GM21576 (cell line): Measurements from ENCODE around the gene ZNF14.
"Not testable (repeated sequence)": the region's sequence is repeated elsewhere in the genome, so short reads cannot be mapped to it uniquely, and the experiment has no call there.

ENCODE experiments used
- ATAC-seq: cut with Tn5 transposase; IDR thresholded peaks from one replicate; pipeline ENCODE4 v1.9.1; 2021; ENCODE audit warnings: mild to moderate bottlenecking, moderate library complexity; ENCODE audit not compliant: unreplicated experiment

ZNF14 gene

DNA sequence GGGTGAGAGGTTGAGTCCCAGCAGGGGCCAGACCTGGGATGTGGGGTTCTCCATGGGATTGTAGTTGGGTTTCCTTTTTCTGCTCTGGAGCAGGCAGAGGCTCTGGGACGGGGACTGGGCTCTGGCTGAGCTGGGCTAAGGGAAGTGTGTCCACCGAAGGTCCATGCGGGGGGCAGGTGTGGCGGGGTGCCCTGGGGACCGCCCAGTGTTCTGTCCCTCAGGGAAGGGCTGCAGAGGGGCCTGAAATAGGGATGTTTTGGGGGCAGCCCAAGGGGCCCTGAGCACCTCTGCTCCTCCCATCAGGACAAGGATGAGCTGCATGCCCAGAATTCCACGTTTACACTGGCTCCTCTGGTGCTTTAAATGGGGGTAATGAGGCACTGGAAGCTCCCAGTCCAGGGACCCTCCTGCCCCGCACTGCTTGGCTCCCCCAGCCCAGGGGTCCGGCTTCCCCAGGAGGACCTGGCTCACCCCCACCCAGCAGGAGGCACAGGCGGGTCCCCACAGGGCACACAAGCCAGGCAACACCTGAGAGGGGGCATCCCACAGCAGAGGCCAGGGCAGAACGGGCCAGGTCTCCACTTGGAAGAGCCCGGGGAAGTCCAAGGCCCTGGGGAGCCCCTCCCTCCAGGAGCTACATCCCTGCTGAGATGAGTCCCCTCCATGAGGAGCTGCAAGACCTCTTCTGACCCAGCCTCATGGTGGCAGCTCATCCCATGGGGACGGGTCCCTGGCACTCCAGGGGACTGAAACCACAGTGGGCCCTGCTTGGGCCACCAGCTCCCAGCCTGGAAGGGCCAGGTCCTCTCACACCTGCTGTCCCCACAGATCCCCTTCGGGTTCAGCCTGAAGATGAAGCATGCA, 14.7 kb upstream of the ZNF14 start:
- no peak for ATAC-seq

GRCh38 chr19:19746286-19747213, 13.6 kb upstream of the ZNF14 start:
- no peak for ATAC-seq

GRCh38 chr19:19745496-19746285, 12.8 kb upstream of the ZNF14 start:
- no peak for ATAC-seq

DNA sequence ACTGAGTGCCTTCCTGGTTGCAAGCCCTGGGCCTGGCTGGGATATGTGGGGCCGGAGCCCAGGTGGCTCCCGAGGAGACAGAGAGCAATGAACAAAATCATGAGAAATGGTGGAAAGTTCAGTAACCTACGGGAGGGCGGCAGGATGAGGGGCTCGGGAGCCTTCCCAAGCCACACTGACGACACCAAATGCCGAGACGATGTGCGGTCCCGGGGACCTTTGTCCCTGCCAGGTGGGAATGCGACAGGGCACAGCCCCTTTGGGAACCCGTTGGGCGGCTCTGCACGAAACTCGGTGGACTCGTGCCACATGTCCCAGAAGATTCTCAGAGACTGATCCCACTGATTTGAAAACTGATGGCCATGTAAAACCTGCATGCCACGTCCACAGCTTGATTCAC, 11.7 kb upstream of the ZNF14 start:
- ATAC-seq, result no peak

GRCh38 chr19:19743921-19744320, 11.0 kb upstream of the ZNF14 start:
- ATAC-seq, result not testable (repeated sequence)

DNA sequence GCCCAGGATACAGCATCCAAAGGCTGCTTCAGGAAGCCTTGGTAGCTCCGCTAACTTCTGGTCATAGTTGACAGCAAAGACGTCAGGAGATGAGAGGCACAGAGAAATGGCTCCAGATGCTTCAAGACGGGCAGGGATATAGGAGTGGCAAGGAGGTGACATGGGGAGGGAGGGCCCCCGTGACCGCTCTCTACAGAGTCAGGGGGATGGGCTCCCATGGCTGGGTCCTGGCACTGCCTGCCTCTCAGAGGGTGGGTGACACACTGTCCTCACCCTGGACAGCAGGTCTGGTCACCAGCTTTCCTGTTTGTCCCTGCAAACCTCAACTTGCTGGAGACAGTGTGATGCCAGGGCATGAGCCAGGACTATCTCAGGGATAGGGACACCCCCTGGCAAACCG, 10.3 kb upstream of the ZNF14 start:
- ATAC-seq, result no peak

DNA sequence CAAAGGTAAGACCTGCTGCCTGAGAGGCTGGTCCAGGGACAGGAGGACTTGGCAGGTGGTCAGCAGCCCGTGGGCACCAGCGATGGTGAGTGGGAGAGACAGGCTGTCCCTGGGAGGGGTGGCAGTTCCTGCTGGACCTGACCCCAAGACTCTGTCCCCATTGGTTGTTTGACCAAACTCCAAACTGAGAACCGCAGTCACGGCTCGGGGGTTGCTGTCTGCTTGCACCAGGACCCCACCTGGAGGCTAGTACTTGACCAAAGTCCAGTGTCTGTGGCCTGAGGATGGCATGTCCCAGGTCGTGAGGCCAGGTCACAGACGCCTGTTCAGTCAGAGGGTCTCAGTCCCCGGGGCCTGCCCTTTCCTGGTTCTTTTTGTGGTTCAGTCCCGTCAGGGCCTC, 9.9 kb upstream of the ZNF14 start:
- ATAC-seq, result no peak

DNA sequence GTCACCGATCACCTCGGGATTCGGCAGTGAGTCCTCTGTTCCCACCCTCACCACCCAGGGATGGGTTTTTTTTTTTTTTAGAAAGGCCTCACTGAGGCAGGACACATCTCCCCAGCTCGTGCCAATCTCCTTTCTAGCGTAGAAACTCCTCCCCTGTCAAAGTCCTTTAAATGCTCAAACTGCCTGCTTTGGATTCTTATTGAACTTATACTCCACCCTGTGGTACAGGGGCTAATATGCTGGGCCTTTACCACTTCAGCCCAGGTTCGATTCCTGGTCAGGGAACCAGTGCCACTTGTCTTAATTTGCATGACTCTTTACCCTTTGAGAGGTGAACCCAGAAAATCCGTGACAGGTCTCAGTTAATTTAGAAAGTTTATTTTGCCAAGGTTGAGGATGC, 8.3 kb upstream of the ZNF14 start:
- no peak for ATAC-seq

DNA sequence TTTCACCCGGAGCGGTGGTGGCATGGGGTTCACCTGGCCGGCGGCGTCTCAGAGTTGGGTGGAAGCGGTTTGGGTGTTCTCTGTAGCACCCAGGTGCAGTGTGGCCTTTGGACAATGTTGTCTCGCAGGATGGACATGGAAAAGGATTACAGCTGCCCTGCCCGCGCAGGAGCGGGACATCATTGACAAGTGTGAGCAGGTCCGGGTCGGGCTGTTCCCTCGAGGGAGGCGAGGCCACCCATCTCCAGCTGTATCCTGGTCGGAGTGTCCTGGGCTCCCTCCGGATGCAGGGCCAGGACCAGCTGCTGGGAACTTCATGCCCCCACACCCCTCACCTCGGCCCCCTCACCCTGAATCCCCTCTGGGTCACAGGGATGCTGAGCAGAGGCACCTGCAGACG, 7.8 kb upstream of the ZNF14 start:
- no peak for ATAC-seq

DNA sequence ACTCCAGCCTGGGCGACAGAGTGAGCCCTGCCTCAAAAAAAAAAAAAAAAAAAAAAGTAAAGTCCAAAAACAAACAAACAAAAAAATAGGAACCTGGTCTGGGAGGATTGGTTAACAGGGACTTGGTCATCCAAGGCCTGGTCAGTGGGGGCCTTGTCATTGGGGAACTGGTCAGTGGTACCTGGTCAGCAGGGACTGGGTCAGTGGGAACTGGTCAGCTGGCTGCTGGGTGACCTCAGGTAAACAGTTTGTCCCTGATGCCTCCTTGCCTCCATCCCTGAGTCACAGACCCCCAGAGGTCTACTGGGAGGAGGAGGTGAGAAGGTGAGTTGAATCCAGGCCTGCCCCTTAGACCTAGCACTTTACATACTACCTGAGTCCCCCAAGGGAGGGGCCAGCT, 5.7 kb upstream of the ZNF14 start:
- ATAC-seq, result no peak

- no peak for ATAC-seq
Measured at GRCh38 chr19:19737559-19738332, 4.8 kb upstream of the ZNF14 start.

DNA sequence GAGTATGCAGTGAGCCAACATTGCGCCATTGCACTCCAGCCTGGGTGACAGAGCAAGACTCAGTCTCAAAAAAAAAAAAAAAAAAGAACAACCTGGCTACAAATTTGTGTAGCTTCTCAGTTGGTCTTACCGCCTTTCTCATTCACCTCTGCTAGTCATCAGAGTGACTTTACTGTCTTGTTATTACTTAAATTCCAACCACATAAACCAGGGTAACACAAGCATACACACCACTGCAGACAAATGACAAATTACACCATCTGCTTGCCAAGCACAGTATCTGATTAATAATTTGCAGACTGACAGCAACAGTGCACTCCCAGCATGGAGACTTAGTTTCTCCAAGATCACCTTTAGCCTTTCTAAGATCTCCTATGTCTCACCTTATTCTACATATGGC, 11.0 kb downstream of the ZNF14 start:
- no peak for ATAC-seq

- no peak for ATAC-seq
Measured at GRCh38 chr19:19719798-19720197, 13.1 kb downstream of the ZNF14 start.

DNA sequence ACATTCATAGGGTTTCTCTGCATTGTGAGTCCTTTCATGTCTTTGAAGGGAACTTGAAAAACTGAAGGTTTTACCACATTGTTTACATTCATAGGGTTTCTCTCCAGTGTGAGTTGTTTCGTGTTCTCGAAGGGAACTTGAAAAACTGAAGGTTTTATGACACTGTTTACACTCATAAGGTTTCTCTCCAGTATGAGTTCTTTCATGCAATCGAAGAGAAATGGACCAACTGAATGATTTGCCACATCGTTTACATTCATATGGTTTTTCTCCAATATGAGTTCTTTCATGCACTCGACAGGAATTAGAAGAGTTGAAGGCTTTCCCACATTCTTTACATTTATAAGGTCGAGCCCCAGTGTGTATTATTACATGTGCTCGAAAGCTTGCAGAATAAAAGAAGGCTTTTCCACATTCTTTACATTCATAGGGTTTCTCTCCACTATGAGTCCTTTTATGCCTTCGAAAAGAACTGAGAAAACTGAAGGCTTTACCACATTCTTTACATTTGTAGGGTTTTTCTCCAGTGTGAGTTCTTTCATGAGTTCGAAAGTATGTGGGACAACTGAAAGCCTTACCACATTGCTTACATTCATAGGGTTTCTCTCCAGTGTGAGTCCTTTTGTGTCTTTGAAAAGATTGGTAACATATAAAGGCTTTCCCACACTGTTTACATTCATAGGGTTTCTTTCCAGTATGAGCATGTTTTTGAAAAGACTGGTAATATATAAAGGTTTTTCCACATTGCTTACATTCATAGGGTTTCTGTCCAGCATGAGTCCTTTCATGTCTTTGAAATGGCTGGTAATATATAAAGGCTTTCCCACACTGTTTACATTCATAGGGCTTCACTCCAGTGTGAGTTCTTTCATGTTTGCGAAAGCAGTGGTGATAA, 20.7 kb downstream of the ZNF14 start:
- no peak for ATAC-seq

DNA sequence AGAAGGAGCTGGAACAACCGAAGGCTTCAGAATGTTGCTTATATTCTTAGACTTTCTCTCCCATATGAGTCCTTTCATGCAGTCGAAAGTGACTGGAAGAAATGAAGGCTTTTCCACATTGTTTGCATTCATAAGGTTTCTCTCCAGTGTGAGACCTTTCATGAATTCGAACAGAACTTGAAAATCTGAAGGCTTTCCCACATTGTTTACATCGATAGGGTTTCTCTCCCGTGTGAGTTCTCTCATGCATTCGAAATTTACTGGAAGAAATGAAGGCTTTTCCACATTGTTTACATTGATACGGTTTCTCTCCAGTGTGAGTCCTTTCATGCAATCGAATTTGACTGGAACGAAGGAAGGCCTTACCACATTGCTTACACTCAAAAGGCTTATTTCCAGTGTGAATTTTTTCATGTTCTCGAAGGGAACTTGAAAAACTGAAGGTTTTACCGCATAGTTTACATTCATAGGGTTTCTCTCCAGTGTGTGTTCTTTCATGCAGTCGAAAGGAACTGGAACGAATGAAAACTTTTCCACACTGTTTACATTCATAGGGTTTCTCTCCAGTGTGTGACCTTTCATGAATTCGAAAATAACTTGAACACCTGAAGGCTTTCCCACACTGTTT, 21.5 kb downstream of the ZNF14 start:
- no peak for ATAC-seq

DNA sequence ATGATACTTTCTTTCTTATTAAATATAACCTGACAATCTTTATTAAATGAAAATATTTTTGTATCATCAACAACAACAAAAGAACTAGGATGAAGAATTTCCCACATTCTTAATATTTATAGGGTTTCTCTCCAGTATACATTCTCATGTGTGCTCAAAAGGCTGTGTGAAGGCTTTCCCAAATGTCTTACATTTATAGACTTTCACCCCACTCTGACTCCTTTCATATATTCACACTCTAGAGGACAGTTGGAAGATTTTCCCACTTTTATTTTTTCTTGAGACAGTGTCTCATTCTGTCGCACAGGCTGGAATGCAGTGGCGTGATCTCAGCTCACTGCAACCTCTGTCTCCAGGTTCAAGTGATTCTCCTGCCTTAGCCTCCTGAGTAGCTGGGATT, 22.4 kb downstream of the ZNF14 start:
- ATAC-seq, result no peak

DNA sequence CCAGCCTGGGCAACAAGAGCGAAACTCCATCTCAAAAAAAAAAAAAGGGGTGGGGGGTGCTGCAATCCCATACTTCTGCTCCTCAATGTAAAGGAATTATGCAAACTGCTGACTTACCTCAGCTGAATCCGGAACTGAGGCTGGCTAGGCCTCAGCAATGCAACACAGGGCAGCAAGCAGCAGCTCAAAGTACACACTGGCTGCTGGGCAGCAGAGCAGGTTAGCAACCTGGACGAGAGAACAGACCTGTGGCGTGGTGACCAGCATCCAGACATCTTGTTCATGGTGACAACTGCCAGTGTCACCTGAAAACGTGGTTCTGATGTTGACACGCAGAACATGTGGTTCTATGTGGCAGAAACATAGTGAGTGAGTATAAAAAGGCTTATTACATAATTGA, 28.1 kb downstream of the ZNF14 start:
- ATAC-seq, result no peak

DNA sequence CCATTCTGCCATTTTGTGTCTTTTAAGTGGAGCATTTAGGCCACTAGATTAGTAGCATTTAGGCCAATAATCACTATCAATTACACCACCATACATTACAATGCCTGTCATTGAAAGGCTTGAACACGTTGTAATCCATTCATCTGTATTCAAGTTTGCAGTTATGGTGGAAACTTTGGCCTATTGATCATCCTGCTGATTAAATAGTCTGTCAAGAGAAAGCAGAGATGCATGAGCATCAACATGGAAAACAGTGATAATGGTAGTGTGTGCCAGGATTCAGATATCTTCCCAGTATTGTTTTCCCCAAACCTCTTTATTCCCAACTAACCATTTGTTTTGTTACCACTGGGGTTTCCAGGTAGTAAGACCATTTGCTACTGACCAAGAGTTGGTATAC, 32.4 kb downstream of the ZNF14 start:
- not testable (repeated sequence) for ATAC-seq

- ATAC-seq, result no peak
Measured at GRCh38 chr19:19697589-19697988, 35.3 kb downstream of the ZNF14 start.
